H7 (cell line): ENCODE measurements around the gene NKIRAS2. TPM values are rescaled to one million over a fixed set of nuclear protein-coding genes. Genes with fewer than 3 reads are reported as not detected.

Experiments used
- DNase-seq: peaks from one replicate; pipeline ENCODE4 v3.0.0; 2012
- H3K27me3 ChIP-seq: 2 replicates; pipeline ENCODE4 v1.6.0; 2011; ENCODE audit warnings: mild to moderate bottlenecking, low read length; ENCODE audit not compliant: control insufficient read depth, insufficient read depth
- H3K36me3 ChIP-seq: replicated peaks from 2 replicates; pipeline ENCODE4 v1.5.1; 2011; ENCODE audit warnings: low read length; ENCODE audit not compliant: control insufficient read depth, insufficient read depth
- H3K4me3 ChIP-seq: 2 replicates; pipeline ENCODE4 v1.5.1; 2011; ENCODE audit warnings: low read depth, mild to moderate bottlenecking, control low read depth, low read length, moderate library complexity; ENCODE audit not compliant: insufficient read depth
- total RNA-seq: library from RNA; depleted of rRNA; stranded (reverse); fragments of >200 nt; shearing (Covaris generic); gene quantifications from 2 replicates; pipeline ENCODE4 v1.2.3, GENCODE V29; 2014

The NKIRAS2 gene
- total RNA-seq, 1 experiment from 2014 or later: 35.0 TPM

- Histone ChIP-seq H3K4me3 (no peak overlapping the region), H3K36me3 (peaks cover 12% of the 10 kb centered on the region), H3K27me3 (no peaks in the 10 kb centered on the region)
- DNase-seq: peak; percentile 92
Observed at GRCh38 chr17:42027961-42028790, 8.3 kb downstream of the NKIRAS2 start.

GRCh38 chr17:42028791-42029127 is 8.9 kb downstream of the NKIRAS2 start:
- no peaks in the 10 kb centered on the region for H3K27me3 ChIP-seq
- no peak for DNase-seq

GRCh38 chr17:42031584-42031983 is 11.7 kb downstream of the NKIRAS2 start:
- DNase-seq: no peak
- no peaks in the 10 kb centered on the region for H3K27me3 ChIP-seq
- no peak overlapping the region for H3K4me3 ChIP-seq
- no peaks in the 10 kb centered on the region for H3K36me3 ChIP-seq

More at GRCh38 chr17:42028791-42029127, 8.9 kb downstream of the NKIRAS2 start:
- Histone ChIP-seq H3K4me3 (no peak overlapping the region), H3K36me3 (peaks cover 7% of the 10 kb centered on the region)

GRCh38 chr17:42034059-42034458 is 14.2 kb downstream of the NKIRAS2 start:
- Histone ChIP-seq H3K27me3 (no peaks in the 10 kb centered on the region), H3K36me3 (no peaks in the 10 kb centered on the region), H3K4me3 (no peak overlapping the region)
- DNase-seq: no peak

- DNase-seq: peak; percentile 71
- H3K36me3 ChIP-seq: no peaks in the 10 kb centered on the region
- H3K4me3 ChIP-seq: no peak overlapping the region
- H3K27me3 ChIP-seq: no peaks in the 10 kb centered on the region
Observed at GRCh38 chr17:42038221-42038973, 18.5 kb downstream of the NKIRAS2 start.

GRCh38 chr17:42039794-42040763 is 20.2 kb downstream of the NKIRAS2 start:
- Histone ChIP-seq H3K36me3 (no peaks in the 10 kb centered on the region), H3K4me3 (no peak overlapping the region), H3K27me3 (no peaks in the 10 kb centered on the region)
- DNase-seq: peak; percentile 58

GRCh38 chr17:42040818-42041217 is 20.9 kb downstream of the NKIRAS2 start:
- Histone ChIP-seq H3K4me3 (no peak overlapping the region), H3K27me3 (no peaks in the 10 kb centered on the region), H3K36me3 (no peaks in the 10 kb centered on the region)
- DNase-seq: no peak

- H3K4me3 ChIP-seq: no peak overlapping the region
- DNase-seq: no peak
- H3K27me3 ChIP-seq: no peaks in the 10 kb centered on the region
- H3K36me3 ChIP-seq: no peaks in the 10 kb centered on the region
Observed at GRCh38 chr17:42041619-42042018, 21.7 kb downstream of the NKIRAS2 start.

GRCh38 chr17:42042598-42043319 is 22.9 kb downstream of the NKIRAS2 start:
- Histone ChIP-seq H3K27me3 (no peaks in the 10 kb centered on the region), H3K4me3 (no peak overlapping the region), H3K36me3 (no peaks in the 10 kb centered on the region)
- DNase-seq: no peak

GRCh38 chr17:42045719-42046118 is 25.8 kb downstream of the NKIRAS2 start:
- no peak for DNase-seq
- Histone ChIP-seq H3K27me3 (peaks cover 6% of the 10 kb centered on the region), H3K36me3 (no peaks in the 10 kb centered on the region), H3K4me3 (no peak overlapping the region)

- no peaks in the 10 kb centered on the region for H3K36me3 ChIP-seq
- peaks cover 10% of the 10 kb centered on the region for H3K27me3 ChIP-seq
- no peak overlapping the region for H3K4me3 ChIP-seq
- DNase-seq: no peak
Observed at GRCh38 chr17:42047343-42047742, 27.5 kb downstream of the NKIRAS2 start.

GRCh38 chr17:42049834-42050392 is 30.0 kb downstream of the NKIRAS2 start:
- Histone ChIP-seq H3K4me3 (peak overlapping the region; percentile 51), H3K36me3 (no peaks in the 10 kb centered on the region), H3K27me3 (peaks cover 13% of the 10 kb centered on the region)
- no peak for DNase-seq

GRCh38 chr17:42050393-42051012 is 30.6 kb downstream of the NKIRAS2 start, which contains the start of gene C17orf113:
Gene C17orf113 (minus strand): TSS chr17:42050601. CDS start chr17:42043376, 7,225 bp downstream.
- DNase-seq: peak; percentile 94
- Histone ChIP-seq H3K4me3 (peak within 1 kb of the TSS; percentile 51), H3K27me3 (peaks cover 13% of the 10 kb centered on the region), H3K36me3 (no peaks in the 10 kb centered on the region)
